Fibroblast of lung (primary cell): ENCODE measurements around the gene DPM3.

ENCODE experiments used
- EZH2 ChIP-seq: IDR thresholded peaks from 2 replicates; pipeline ENCODE4 v1.5.1; 2012; ENCODE audit warnings: low read length, control low read depth, mild to moderate bottlenecking; ENCODE audit errors: missing control alignments
- TF ChIP-seq, protein P1 (sequence below), 2 donors: IDR thresholded peaks in 1 of 2; conservative IDR thresholded peaks in 1 of 2; 1 replicate in 1 of 2; 2 replicates in 1 of 2; pipeline ENCODE4 v1.5.1; 2011 to 2012; ENCODE audit warnings: low read length in 2 of 2, control low read depth in 1 of 2, inconsistent platforms in 1 of 2, low read depth in 1 of 2, mild to moderate bottlenecking in 1 of 2

DNA sequence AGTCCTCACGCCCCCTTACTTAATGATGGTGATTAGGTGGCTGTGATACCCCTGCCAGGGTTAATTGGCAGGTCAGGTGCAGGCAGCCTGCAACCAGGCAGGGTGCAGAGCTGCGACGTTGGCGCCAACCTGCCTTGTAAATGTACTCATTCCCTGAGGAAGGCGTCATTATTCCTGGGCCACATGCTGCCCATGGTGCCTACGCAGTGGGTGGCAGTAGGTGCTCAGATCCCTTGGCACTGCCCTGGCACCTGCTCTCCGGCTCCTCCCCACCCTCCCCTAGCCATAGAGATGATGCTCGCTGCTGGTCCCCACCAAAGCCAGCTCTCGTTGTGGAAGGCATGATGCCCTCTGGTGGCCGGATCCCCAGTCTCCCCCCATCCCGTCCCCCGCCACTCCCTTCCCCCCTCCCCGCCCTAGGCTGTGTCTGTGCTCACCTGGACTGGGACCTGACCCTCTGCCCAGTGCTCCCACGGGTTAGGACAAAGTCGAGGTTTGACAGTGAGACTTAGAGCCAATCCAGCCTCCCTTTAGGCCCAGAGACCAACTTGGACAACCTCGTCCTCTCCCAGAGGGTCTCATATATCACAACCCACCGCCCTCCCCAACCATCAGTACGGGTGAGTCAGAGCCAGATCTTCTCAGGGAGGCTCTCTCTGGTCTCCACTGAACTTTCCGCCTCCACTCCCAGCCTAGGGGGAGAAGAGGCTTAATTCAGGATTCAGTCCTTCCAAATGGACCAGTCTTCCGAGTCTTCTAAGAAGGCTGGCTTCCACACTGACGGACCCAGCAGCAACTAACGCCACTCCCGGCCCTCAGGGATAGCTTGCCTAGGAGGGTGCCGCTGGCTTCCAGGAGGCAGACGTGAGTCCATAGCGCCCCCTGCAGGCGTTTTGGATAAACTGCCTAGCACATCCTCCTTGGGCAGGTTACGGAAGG lies 27.1 kb upstream of the DPM3 start:
- TF ChIP-seq, protein P1, sequence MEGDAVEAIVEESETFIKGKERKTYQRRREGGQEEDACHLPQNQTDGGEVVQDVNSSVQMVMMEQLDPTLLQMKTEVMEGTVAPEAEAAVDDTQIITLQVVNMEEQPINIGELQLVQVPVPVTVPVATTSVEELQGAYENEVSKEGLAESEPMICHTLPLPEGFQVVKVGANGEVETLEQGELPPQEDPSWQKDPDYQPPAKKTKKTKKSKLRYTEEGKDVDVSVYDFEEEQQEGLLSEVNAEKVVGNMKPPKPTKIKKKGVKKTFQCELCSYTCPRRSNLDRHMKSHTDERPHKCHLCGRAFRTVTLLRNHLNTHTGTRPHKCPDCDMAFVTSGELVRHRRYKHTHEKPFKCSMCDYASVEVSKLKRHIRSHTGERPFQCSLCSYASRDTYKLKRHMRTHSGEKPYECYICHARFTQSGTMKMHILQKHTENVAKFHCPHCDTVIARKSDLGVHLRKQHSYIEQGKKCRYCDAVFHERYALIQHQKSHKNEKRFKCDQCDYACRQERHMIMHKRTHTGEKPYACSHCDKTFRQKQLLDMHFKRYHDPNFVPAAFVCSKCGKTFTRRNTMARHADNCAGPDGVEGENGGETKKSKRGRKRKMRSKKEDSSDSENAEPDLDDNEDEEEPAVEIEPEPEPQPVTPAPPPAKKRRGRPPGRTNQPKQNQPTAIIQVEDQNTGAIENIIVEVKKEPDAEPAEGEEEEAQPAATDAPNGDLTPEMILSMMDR (conservative IDR thresholded peaks at IDR 0.05 in 1 of 2, IDR thresholded peaks at IDR 0.05 in 1 of 2; ENCODE audit: low read depth in 1 of 2, low read length in 2 of 2): peak; percentile 81 to 94
- peak; percentile 51 for TF ChIP-seq EZH2
